Erythroblast (primary cell): ENCODE results near the gene INO80E.

ENCODE experiments used
- GATA1 ChIP-seq: IDR thresholded peaks from 2 replicates; pipeline ENCODE4 v1.6.1; 2011; ENCODE audit warnings: low read depth, mild to moderate bottlenecking, control low read depth, low read length, moderate library complexity
- POLR2A ChIP-seq: IDR thresholded peaks from 2 replicates; pipeline ENCODE4 v1.6.1; 2011; ENCODE audit warnings: mild to moderate bottlenecking, low read length

GRCh38 chr16:29986231-29986630 is 9.8 kb upstream of the INO80E start:
- TF ChIP-seq POLR2A (no peak), GATA1 (no peak)
